Measurements from ENCODE around the gene RNLS.
"Not testable (repeated sequence)": the region's sequence is repeated elsewhere in the genome, so short reads cannot be mapped to it uniquely, and the experiment has no call there.

RNLS gene

DNA sequence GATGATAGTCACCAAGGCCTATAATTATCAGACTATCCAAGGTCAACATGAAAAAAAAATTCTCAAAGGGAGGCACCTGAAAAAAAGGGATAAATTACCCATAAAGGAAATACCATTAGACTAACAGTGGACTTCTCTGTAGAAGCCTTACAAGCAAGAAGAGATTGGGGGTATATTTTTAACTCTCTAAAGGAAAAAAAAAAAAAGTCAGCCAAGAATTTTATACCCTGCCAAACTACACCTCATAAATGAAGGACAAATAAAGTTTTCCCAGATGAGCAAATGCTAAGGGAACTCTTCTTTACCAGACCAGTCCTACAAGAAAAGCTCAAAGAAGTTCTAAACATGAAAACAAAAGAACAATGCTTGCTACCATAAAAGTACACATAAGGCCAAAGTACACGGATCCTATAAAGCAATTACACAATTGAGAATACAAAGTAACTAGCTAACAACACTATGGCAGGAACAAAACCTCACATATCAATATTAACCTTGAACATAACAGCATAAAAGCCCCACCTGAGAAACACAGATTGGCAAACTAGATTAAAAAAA lies 263.1 kb downstream of the RNLS start:
- FAIRE-seq: no peak
- no peak for DNase-seq (ENCODE audit: insufficient read length)

DNA sequence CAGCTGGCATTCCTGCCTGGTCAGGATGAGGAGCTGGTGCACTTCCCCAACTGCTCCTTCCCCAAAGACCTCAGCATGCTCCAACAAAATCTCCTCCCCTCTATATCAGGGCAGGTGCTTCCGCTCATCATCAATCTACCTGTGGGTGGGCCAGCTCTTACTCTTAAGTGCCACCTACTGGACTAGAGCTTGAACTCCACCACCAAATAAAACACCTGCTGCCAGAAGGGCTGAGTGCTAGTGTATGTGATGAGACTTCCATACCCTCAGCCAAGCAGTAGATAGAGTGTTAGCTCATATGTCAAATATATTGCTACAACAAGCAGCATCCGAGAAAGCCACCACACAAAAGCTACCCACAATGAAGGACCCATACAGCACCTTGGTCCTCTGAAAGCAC lies 264.3 kb downstream of the RNLS start:
- TF ChIP-seq POLR2AphosphoS5 (IDR thresholded peaks at IDR 0.05; ENCODE audit: low read depth, low read length): no peak
- no peak for TF ChIP-seq POLR2A (IDR thresholded peaks at IDR 0.05; ENCODE audit: low read depth, low read length)
- TF ChIP-seq TAF1 (IDR thresholded peaks at IDR 0.05; ENCODE audit: borderline replicate concordance, low read depth, low read length): no peak
- no peak for DNase-seq (ENCODE audit: insufficient read length)
- peak; percentile 40 for FAIRE-seq

More for the DNA sequence above, 263.1 kb downstream of the RNLS start:
- TF ChIP-seq POLR2AphosphoS5 (IDR thresholded peaks at IDR 0.05; ENCODE audit: low read depth, low read length) (no peak), TAF1 (IDR thresholded peaks at IDR 0.05; ENCODE audit: borderline replicate concordance, low read depth, low read length) (no peak), POLR2A (IDR thresholded peaks at IDR 0.05; ENCODE audit: low read depth, low read length) (no peak)

DNA sequence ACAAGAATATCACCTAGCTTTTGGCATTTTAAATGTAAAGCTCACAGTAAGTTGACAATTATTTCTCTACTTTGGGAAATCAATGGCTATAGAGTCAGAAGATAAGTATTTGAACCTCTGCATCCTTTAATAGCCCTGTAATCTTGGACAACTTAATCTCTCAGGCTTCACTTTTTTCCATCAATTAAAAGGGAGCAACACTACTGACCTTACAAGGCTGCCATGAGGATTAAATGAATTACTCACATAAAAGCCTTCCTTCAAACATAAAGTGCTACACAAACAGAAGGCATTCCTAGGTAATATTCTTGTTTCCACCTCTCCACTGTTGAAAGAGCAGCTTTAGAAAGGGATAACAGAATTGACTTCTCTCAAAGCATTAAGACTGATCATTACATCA lies 266.0 kb downstream of the RNLS start:
- DNase-seq (ENCODE audit: insufficient read length): no peak
- TF ChIP-seq POLR2AphosphoS5 (IDR thresholded peaks at IDR 0.05; ENCODE audit: low read depth, low read length) (no peak), POLR2A (IDR thresholded peaks at IDR 0.05; ENCODE audit: low read depth, low read length) (no peak), TAF1 (IDR thresholded peaks at IDR 0.05; ENCODE audit: borderline replicate concordance, low read depth, low read length) (no peak)
- no peak for FAIRE-seq

DNA sequence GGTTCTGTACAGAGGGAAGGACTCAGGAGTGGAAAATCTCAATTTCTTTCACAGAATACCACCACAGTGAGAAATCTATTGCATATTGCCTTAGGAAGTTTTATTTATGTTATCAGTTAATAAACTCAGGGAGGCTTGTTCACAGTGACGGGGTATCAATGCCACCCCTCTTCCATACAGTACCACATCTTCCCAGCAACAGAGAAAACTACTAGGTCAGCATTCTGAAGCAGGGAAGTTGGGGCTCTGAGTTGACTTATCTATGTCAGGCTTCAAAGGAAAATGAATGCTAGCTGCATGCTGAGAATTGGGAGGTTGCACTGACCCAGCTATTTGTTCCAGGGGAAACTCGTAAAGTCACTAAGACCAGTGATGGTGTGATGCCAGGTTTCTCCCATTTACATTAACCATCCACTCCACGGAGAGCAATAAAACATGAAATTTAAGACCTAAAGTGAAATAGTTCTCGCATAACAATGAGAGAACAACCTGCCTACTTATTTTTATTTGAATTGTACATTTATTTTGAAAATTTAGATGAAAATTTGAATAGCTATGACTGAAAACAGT lies 266.7 kb downstream of the RNLS start:
- FAIRE-seq: peak; percentile 56
- DNase-seq (ENCODE audit: insufficient read length): no peak
- TF ChIP-seq POLR2AphosphoS5 (IDR thresholded peaks at IDR 0.05; ENCODE audit: low read depth, low read length) (no peak), TAF1 (IDR thresholded peaks at IDR 0.05; ENCODE audit: borderline replicate concordance, low read depth, low read length) (no peak), POLR2A (IDR thresholded peaks at IDR 0.05; ENCODE audit: low read depth, low read length) (no peak)

DNA sequence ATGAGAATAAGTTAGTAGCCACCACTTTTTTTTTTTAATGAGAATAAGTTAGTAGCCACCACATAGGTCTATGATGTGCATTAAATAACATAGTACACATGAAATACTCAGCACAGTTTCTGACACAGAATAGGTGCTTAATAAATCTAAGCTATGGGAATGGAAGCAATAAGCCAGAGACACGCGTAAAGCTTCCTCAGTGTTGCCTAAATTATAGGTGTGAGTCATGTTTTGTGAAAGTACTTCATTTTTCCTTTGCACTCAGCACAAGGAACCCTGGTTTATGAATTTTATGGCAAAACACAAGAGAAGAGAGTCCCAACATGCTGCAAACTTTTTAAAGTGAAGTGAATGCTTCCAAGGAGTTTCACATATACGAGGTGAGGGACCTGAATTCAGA lies 267.4 kb downstream of the RNLS start:
- DNase-seq (ENCODE audit: insufficient read length) (no peak), FAIRE-seq (no peak)
- TF ChIP-seq POLR2AphosphoS5 (IDR thresholded peaks at IDR 0.05; ENCODE audit: low read depth, low read length) (no peak), TAF1 (IDR thresholded peaks at IDR 0.05; ENCODE audit: borderline replicate concordance, low read depth, low read length) (no peak), POLR2A (IDR thresholded peaks at IDR 0.05; ENCODE audit: low read depth, low read length) (no peak)

DNA sequence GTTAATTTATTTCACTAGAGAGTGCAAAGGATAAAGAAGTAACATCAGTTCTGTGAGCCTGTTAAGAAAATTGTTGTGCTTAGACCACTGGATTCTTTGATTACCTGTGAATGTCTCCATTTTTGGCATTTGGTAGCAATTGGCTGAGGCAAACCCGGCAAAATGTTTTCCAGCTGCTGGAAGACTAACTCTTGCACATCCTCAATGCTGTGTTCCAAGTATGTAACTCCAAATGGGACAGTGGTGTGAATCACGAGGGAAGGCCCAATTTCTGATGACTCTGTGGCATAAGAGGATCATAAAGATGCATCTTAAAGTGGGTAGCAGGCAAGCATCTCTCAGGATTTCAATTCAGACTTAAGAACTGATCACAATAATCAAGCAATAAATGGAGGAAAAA lies 268.8 kb downstream of the RNLS start:
- no peak for TF ChIP-seq POLR2A (IDR thresholded peaks at IDR 0.05; ENCODE audit: low read depth, low read length)
- TF ChIP-seq TAF1 (IDR thresholded peaks at IDR 0.05; ENCODE audit: borderline replicate concordance, low read depth, low read length): no peak
- DNase-seq (ENCODE audit: insufficient read length) (no peak), FAIRE-seq (no peak)

DNA sequence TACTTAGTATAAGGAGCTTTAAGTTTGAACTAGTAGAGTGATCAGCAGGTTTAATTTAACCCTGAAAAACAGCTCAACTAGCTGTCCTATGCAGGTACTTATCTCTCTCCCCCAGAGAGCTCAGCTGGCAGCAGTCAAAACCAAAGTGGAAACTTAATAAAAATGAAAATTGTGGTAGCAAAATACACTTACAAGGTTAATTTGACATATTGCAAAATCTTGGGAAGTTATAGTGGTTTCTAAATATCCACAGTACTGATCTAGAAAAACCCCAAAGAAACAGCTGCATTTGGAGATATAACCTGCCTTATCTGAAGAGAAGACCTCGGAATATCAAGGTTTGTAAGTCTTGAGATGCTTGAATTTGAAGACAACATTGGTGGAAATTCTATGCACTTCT lies 269.2 kb downstream of the RNLS start:
- FAIRE-seq: no peak
- no peak for TF ChIP-seq TAF1 (IDR thresholded peaks at IDR 0.05; ENCODE audit: borderline replicate concordance, low read depth, low read length)
- no peak for TF ChIP-seq POLR2A (IDR thresholded peaks at IDR 0.05; ENCODE audit: low read depth, low read length)
- no peak for TF ChIP-seq POLR2AphosphoS5 (IDR thresholded peaks at IDR 0.05; ENCODE audit: low read depth, low read length)
- DNase-seq (ENCODE audit: insufficient read length): no peak

DNA sequence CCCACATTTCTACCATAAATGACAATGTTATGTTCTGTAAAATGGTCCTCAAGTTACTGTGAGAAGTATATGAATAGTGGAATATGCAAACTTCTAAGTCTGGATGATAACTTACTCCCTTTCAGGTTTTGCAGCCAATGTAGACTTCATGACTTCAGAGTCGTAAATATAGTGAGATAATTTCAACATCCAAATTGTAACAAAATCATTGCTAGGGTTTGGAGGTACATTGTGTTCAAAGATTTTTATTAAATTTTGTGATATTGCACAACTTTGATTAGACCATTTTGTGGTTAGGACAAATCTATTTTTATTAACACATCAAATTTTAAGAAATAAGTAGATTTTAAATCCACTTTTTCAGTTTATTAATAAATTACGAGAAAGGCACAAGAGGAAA lies 270.3 kb downstream of the RNLS start:
- DNase-seq (ENCODE audit: insufficient read length) (no peak), FAIRE-seq (no peak)
- TF ChIP-seq TAF1 (IDR thresholded peaks at IDR 0.05; ENCODE audit: borderline replicate concordance, low read depth, low read length) (no peak), POLR2A (IDR thresholded peaks at IDR 0.05; ENCODE audit: low read depth, low read length) (no peak), POLR2AphosphoS5 (IDR thresholded peaks at IDR 0.05; ENCODE audit: low read depth, low read length) (no peak)

DNA sequence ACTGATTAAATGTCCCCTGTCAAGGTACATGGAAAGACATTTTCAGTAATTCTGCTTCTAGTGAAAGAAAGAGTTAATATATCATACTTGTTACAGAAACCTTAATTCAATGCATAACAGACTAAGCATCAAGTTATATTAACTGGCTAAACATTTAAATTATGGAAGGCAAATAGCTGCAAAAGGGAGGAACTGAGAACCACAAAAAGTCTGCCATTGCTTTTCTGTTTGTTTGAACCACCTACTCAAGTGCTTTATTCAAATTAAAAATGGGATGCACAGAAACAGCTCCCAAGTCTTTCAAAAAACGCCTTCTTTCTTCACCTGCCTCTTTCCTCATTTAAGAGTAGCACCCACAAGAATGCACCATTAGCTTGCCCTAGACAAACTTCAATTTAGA lies 271.9 kb downstream of the RNLS start:
- DNase-seq (ENCODE audit: insufficient read length) (no peak), FAIRE-seq (no peak)
- TF ChIP-seq POLR2AphosphoS5 (IDR thresholded peaks at IDR 0.05; ENCODE audit: low read depth, low read length) (no peak), POLR2A (IDR thresholded peaks at IDR 0.05; ENCODE audit: low read depth, low read length) (no peak), TAF1 (IDR thresholded peaks at IDR 0.05; ENCODE audit: borderline replicate concordance, low read depth, low read length) (no peak)

DNA sequence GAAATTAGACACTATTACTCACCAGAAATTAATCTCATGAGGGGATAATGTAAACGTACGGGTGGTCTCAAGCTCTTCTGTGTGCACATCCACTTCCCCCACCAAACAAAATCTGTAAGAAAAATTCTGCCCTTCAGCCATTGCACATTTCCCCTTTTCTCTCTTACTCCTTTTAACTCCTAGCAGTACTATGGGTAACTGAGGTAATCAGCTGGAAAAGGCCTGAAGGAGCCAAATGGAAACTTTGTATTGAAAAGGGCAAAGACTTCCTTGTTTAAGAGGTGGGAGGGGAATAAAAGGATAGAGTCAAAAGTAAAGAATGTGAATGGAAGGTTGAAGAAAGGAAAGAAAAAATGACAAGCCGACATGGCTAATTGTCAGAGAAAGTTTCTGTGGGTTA lies 273.8 kb downstream of the RNLS start:
- DNase-seq (ENCODE audit: insufficient read length): no peak
- no peak for TF ChIP-seq POLR2A (IDR thresholded peaks at IDR 0.05; ENCODE audit: low read depth, low read length)
- TF ChIP-seq POLR2AphosphoS5 (IDR thresholded peaks at IDR 0.05; ENCODE audit: low read depth, low read length): no peak
- no peak for TF ChIP-seq TAF1 (IDR thresholded peaks at IDR 0.05; ENCODE audit: borderline replicate concordance, low read depth, low read length)
- FAIRE-seq: no peak

DNA sequence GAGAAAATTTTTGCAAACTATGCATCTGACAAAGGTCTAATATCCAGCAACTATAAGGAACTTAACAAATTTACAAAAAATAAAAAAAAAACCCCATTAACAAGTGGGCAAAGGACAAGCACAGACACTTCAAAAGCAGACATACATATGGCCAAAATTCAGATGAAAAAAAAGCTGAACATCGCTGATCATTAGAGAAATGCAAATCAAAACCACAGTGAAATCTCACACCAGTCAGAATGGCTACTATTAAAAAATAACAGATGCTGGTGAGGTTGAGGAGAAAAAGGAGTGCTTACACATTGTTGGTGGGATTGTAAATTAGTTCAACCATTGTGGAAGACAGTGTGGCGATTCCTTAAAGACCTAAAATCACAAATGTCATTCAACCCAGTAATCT lies 274.8 kb downstream of the RNLS start:
- DNase-seq (ENCODE audit: insufficient read length); FAIRE-seq: not testable (repeated sequence)

DNA sequence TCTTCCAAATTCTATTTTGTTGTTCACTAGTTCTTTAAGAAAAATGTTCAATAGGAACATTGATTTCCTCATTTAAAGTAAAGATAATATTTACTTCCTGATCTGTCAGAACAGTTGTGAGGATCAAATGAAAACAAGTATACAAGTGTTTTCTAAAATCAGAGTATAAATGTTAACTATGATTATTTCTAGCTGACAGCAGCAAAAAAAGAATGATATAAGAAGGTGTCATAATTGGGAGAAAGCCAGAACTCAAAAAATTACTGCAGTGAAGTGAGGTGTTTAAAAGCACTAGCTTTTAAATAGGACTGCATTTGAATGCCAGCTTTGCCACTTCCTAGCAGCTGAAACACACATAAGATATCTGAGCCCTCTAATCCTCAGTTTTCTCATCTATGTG lies 283.3 kb downstream of the RNLS start:
- FAIRE-seq: no peak
- TF ChIP-seq TAF1 (IDR thresholded peaks at IDR 0.05; ENCODE audit: borderline replicate concordance, low read depth, low read length): no peak
- no peak for DNase-seq (ENCODE audit: insufficient read length)

DNA sequence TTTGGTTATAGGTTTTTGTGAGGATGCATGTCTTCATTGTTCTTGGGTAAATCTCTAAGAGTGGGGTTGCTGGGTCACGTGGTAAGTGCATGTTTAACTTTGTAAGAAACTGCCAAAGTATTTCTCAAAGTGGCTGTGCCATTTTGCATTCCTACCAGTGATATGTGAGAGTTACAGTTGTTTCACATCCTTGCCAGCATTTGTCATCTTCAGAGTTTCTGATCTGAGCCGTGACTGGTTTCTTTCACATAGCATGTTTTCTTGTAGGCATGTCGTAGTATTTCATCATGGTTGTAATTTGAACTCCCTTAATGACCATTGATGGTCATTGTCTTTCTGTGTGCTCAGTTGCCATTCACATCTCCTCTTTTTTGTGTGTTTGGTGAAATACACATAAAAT lies 286.0 kb downstream of the RNLS start:
- no peak for TF ChIP-seq TAF1 (IDR thresholded peaks at IDR 0.05; ENCODE audit: borderline replicate concordance, low read depth, low read length)
- TF ChIP-seq POLR2AphosphoS5 (IDR thresholded peaks at IDR 0.05; ENCODE audit: low read depth, low read length): no peak
- DNase-seq (ENCODE audit: insufficient read length) (no peak), FAIRE-seq (no peak)
